ENCODE results near the gene OR6S1. TPM values are rescaled to one million over a fixed set of nuclear protein-coding genes. Genes with fewer than 3 reads are reported as not detected.

The OR6S1 gene
- total and polyA plus RNA-seq, 10 of the 15 experiments (the other 5 are each of a cell fraction or from before 2014, with no cell fraction given), result 0.22 to 0.67 (median 0.43) TPM; not detected in 4

DNA sequence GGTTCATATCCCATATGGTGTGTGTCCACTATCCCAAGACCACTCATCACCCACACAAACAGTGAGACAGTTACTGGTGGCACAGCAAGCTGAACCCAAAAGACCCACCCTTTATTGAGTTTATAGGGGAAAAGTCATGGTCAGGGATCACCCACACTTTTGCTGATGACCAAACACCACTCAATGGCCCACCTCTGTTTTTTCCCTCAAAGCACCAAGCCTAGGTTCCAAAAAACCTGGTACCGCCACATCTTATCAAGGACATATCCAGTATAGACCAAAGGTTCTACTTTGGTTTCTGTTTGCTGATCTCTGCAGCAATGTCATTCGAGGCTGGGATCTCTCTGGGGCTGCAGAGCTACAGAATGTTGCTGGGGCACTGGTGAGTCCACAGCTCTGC is 19.7 kb upstream of the OR6S1 start:
- Histone ChIP-seq H3K4me3 (no peak overlapping the region), H3K27me3 (replicated peaks in 1 of 2; ENCODE audit: control insufficient read depth in 2 of 2, insufficient read depth in 2 of 2, low read length in 1 of 2) (no peaks in the 10 kb centered on the region; a peak in 1 of 4 replicates), H3K36me3 (ENCODE audit: control insufficient read depth in 2 of 2, insufficient read depth in 2 of 2, low read length in 1 of 2) (peaks cover 0 to 3% of the 10 kb centered on the region in 2 experiments; a peak in 1 of 4 replicates), H3K79me2 (ENCODE audit: control insufficient read depth, insufficient read depth, low read length) (peaks cover 20% of the 10 kb centered on the region), H3K27ac (ENCODE audit: control insufficient read depth, insufficient read depth) (no peak overlapping the region), H2AFZ (ENCODE audit: control insufficient read depth, low read depth, low read length) (no peak overlapping the region), H3K4me1 (ENCODE audit: control insufficient read depth, insufficient read depth, low read length) (peaks cover 7% of the 10 kb centered on the region), H4K20me1 (ENCODE audit: control insufficient read depth, insufficient read depth) (no peaks in the 10 kb centered on the region; the same call in 1 of the 2 replicates), H3K9me3 (replicated peaks; ENCODE audit: control insufficient read depth, insufficient read depth, low read length) (no peaks in the 10 kb centered on the region), H3K4me2 (ENCODE audit: control insufficient read depth, insufficient read depth) (no peak overlapping the region), H3K9ac (ENCODE audit: control insufficient read depth, insufficient read depth, low read length) (no peak overlapping the region)
- DNase-seq (ENCODE audit: low read depth, low spot score) (no peak), FAIRE-seq (no peak), ATAC-seq (no peak)
- RAD21 ChIA-PET (ENCODE audit: unreplicated experiment), result interaction anchor here (1.1 to 4.5 kb wide), 2 partner anchors 30 kb away, joined by 3 to 35 read pairs; no protein-coding TSS in a partner anchor
- in situ Hi-C loops (cut with MboI) (no loop called here), intact Hi-C loops (cut with micrococcal nuclease; ENCODE audit: unreplicated experiment) (loop anchor here (5.0 kb wide), 1 partner anchor 49 kb away; no protein-coding TSS in a partner anchor)
- SMC1A ChIA-PET (ENCODE audit: uncharacterized antibody, unreplicated experiment), result interaction anchor here (1.2 to 1.8 kb wide), 4 partner anchors 10 to 51 kb away, joined by 3 to 11 read pairs (median 6); no protein-coding TSS in a partner anchor
- POLR2A ChIA-PET, result interaction anchor here (1.4 kb wide), 1 partner anchor 19 kb away, joined by 7 read pairs; no protein-coding TSS in a partner anchor
- TF ChIP-seq ATF7 (IDR thresholded peaks at IDR 0.05; ENCODE audit: low read depth), result no peak
- no TSS peak for BruUV-seq (replicated peaks)
- WGBS (ENCODE audit: insufficient coverage, insufficient replicate concordance, low lambda C conversion rate, missing lambda C conversion rate), result 47% methylated on average over 2 of the region's 2 CpGs
- CTCF ChIA-PET, result interaction anchor here (1.2 to 11.5 kb wide), 3 partner anchors 23 to 35 kb away, joined by 3 to 214 read pairs (median 61); partner anchors contain the start of genes ANG and RNASE4

DNA sequence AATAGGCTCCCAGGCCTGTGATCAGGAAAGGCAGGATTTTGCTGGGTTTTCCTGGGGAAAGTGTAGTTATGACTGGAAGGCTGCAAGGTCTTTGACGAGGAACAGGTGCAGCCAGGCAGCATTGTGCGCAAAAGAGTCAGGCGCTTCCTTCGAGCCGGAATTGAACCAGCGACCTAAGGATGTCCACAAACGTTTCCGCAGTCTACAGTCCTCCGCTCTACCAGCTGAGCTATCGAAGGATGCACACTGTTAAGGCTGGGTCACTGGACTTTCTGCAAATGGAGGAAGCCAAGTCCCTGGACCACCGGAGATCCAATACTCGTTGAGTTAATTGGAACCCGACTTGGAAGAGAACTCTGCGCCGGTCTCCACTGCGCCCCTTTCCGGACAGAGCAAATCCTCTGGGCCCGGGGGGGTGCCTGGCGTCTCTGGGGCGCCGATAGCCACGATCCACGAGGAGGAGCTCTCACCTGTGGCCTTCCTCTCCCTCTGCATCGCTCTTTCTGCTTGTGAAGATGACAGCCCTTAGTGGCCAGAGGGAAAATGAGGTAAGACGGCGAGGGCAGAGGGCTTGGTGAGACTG is 18.4 kb upstream of the OR6S1 start:
- intact Hi-C loops (cut with micrococcal nuclease; ENCODE audit: unreplicated experiment), result loop anchor here (5.0 kb wide), 1 partner anchor 48 kb away; no protein-coding TSS in a partner anchor
- Histone ChIP-seq H3K9ac (ENCODE audit: control insufficient read depth, insufficient read depth, low read length) (no peak overlapping the region), H3K4me3 (no peak overlapping the region), H2AFZ (ENCODE audit: control insufficient read depth, low read depth, low read length) (no peak overlapping the region), H3K4me1 (ENCODE audit: control insufficient read depth, insufficient read depth, low read length) (peaks cover 7% of the 10 kb centered on the region), H3K9me3 (replicated peaks; ENCODE audit: control insufficient read depth, insufficient read depth, low read length) (no peaks in the 10 kb centered on the region), H3K79me2 (ENCODE audit: control insufficient read depth, insufficient read depth, low read length) (peaks cover 12% of the 10 kb centered on the region), H4K20me1 (ENCODE audit: control insufficient read depth, insufficient read depth) (no peaks in the 10 kb centered on the region; the same call in 1 of the 2 replicates), H3K27ac (ENCODE audit: control insufficient read depth, insufficient read depth) (no peak overlapping the region), H3K36me3 (ENCODE audit: control insufficient read depth in 2 of 2, insufficient read depth in 2 of 2, low read length in 1 of 2) (peaks cover 0 to 3% of the 10 kb centered on the region in 2 experiments; a peak in 1 of 4 replicates), H3K27me3 (replicated peaks in 1 of 2; ENCODE audit: control insufficient read depth in 2 of 2, insufficient read depth in 2 of 2, low read length in 1 of 2) (no peaks in the 10 kb centered on the region; a peak in 2 of 4 replicates), H3K4me2 (ENCODE audit: control insufficient read depth, insufficient read depth) (no peak overlapping the region)
- BruUV-seq (replicated peaks), result no TSS peak
- in situ Hi-C loops (cut with MboI), result no loop called here
- TF ChIP-seq SP1 (IDR thresholded peaks at IDR 0.05; ENCODE audit: low read depth, low read length) (no peak), RB1 (IDR thresholded peaks at IDR 0.05; ENCODE audit: borderline replicate concordance) (no peak), SMAD5 (IDR thresholded peaks at IDR 0.05; ENCODE audit: low read depth) (no peak), KDM1A (IDR thresholded peaks at IDR 0.05; ENCODE audit: borderline replicate concordance) (no peak), SMAD1 (IDR thresholded peaks at IDR 0.05; ENCODE audit: low read depth, partially characterized antibody) (no peak)
- TF ChIP-seq, protein P1, sequence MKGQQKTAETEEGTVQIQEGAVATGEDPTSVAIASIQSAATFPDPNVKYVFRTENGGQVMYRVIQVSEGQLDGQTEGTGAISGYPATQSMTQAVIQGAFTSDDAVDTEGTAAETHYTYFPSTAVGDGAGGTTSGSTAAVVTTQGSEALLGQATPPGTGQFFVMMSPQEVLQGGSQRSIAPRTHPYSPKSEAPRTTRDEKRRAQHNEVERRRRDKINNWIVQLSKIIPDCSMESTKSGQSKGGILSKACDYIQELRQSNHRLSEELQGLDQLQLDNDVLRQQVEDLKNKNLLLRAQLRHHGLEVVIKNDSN (IDR thresholded peaks at IDR 0.05; ENCODE audit: borderline replicate concordance, extremely low read length, insufficient read depth, low read depth, low read length), result no peak
- ChIA-PET RAD21 (ENCODE audit: unreplicated experiment) (interaction anchor here (1.0 kb wide), 2 partner anchors 30 to 31 kb away, joined by 3 to 4 read pairs; no protein-coding TSS in a partner anchor), CTCF (interaction anchor here (1.2 to 11.5 kb wide), 3 partner anchors 24 to 47 kb away, joined by 3 to 214 read pairs (median 61); partner anchors contain the start of genes ANG and RNASE4), POLR2A (interaction anchor here (1.4 kb wide), 1 partner anchor 21 kb away, joined by 7 read pairs; no protein-coding TSS in a partner anchor), SMC1A (ENCODE audit: uncharacterized antibody, unreplicated experiment) (interaction anchor here (1.5 to 2.9 kb wide), 2 partner anchors 21 to 24 kb away, joined by 3 to 10 read pairs; no protein-coding TSS in a partner anchor)
- no peak for FAIRE-seq
- no peak for ATAC-seq
- DNase-seq (ENCODE audit: low read depth, low spot score), result no peak
- WGBS (ENCODE audit: insufficient coverage, insufficient replicate concordance, low lambda C conversion rate, missing lambda C conversion rate), result 59% methylated on average over 26 of the region's 26 CpGs

All from GM12878 (cell line).